OCI-LY1 (cell line): ENCODE results near the gene UVSSA.

Source experiments
- CTCF ChIP-seq: fragments of 200-600 bp; sonication (generic), shearing (Covaris generic); IDR thresholded peaks from 2 replicates; pipeline ENCODE4 v1.5.1; 2017; ENCODE audit warnings: mild to moderate bottlenecking, antibody characterized with exemption, low read length, moderate library complexity, mixed read lengths
- EZH2 ChIP-seq: fragments of 200-600 bp; sonication (generic), shearing (Covaris generic); IDR thresholded peaks from 2 replicates; pipeline ENCODE4 v1.8.0; 2017; ENCODE audit warnings: borderline replicate concordance, mixed run types, mild to moderate bottlenecking, antibody characterized with exemption, low read length, moderate library complexity, mixed read lengths

- TF ChIP-seq CTCF (no peak), EZH2 (no peak)
Observed at GRCh38 chr4:1385373-1386340, 38.6 kb downstream of the UVSSA start.
